Colonic mucosa (tissue), 4 donors: Measurements from ENCODE around the gene EXT2. TPM values are rescaled to one million over a fixed set of nuclear protein-coding genes. Genes with fewer than 3 reads are reported as not detected.

Experiments
- DNase-seq: peaks from one replicate; pipeline ENCODE4 v3.0.0-alpha.2; 2020
- H3K27ac ChIP-seq: fragments of 200-600 bp; one replicate; pipeline ENCODE4 v1.8.0; 2021
- H3K27me3 ChIP-seq: fragments of 200-600 bp; one replicate; pipeline ENCODE4 v1.8.0; 2021
- H3K36me3 ChIP-seq: fragments of 200-600 bp; one replicate; pipeline ENCODE4 v1.8.0; 2021
- H3K4me1 ChIP-seq: fragments of 200-600 bp; one replicate; pipeline ENCODE4 v1.8.0; 2021; ENCODE audit warnings: mild to moderate bottlenecking
- H3K4me3 ChIP-seq: fragments of 200-600 bp; one replicate; pipeline ENCODE4 v1.8.0; 2021
- H3K9ac ChIP-seq, 2 donors: one replicate each; pipeline ENCODE4 v1.7.0; 2013; ENCODE audit warnings: control low read depth in 2 of 2, low read depth in 2 of 2, low read length in 2 of 2
- H3K9me3 ChIP-seq: fragments of 200-600 bp; one replicate; pipeline ENCODE4 v1.8.0; 2021
- CTCF ChIP-seq: fragments of 200-600 bp; IDR thresholded peaks from one replicate; pipeline ENCODE4 v1.8.0; 2022; ENCODE audit warnings: antibody characterized with exemption, mild to moderate bottlenecking
- intact Hi-C: fragments of 100-400 bp; cut with DNase I; formaldehyde crosslinking; loops from one replicate; pipeline ENCODE4 v1.14.1; 2022
- total RNA-seq, 2 donors: library from RNA; stranded (reverse); fragmentation: NEBNext Ultra II Directional in 1 of 2; extraction: Animal tissue kit (Norgen Biotek cat#: 25700) in 1 of 2; gene quantifications; one replicate each; pipeline ENCODE4 v1.2.1, GENCODE V29; 2021
- donor health status: healthy.
- donor health status: DM: no; HTN: no; CAD: no.
- donor health status: DM: no; HTN: no; CAD: no.

Gene EXT2
- total RNA-seq, 2 donors from 2014 or later = 53.2 to 54.7 TPM

- TF ChIP-seq CTCF = no peak
Measured at GRCh38 chr11:44205836-44206235, 110.4 kb downstream of the EXT2 start.

GRCh38 chr11:44207292-44207691 is 111.8 kb downstream of the EXT2 start:
- Histone ChIP-seq H3K4me1 (no peaks in the 10 kb centered on the region), H3K36me3 (no peaks in the 10 kb centered on the region), H3K4me3 (no peak overlapping the region), H3K9me3 (no peaks in the 10 kb centered on the region), H3K27me3 (no peaks in the 10 kb centered on the region), H3K27ac (no peak overlapping the region), H3K9ac (no peak overlapping the region)
- intact Hi-C loops = no loop called here
- DNase-seq = no peak
- no peak for TF ChIP-seq CTCF

More at GRCh38 chr11:44205836-44206235, 110.4 kb downstream of the EXT2 start:
- no peaks in the 10 kb centered on the region for H3K27me3 ChIP-seq
- DNase-seq = no peak
- H3K9ac ChIP-seq = no peak overlapping the region
- no peaks in the 10 kb centered on the region for H3K36me3 ChIP-seq
- H3K4me1 ChIP-seq = no peaks in the 10 kb centered on the region
- H3K27ac ChIP-seq = no peak overlapping the region
- no peaks in the 10 kb centered on the region for H3K9me3 ChIP-seq
- H3K4me3 ChIP-seq = no peak overlapping the region
- intact Hi-C loops = no loop called here

- Histone ChIP-seq H3K27ac (no peak overlapping the region), H3K27me3 (no peaks in the 10 kb centered on the region), H3K4me3 (no peak overlapping the region), H3K9ac (no peak overlapping the region), H3K9me3 (no peaks in the 10 kb centered on the region), H3K36me3 (no peaks in the 10 kb centered on the region), H3K4me1 (no peaks in the 10 kb centered on the region)
- no peak for TF ChIP-seq CTCF
- no peak for DNase-seq
- intact Hi-C loops = no loop called here
Measured at GRCh38 chr11:44208976-44209603, 113.6 kb downstream of the EXT2 start.

- no peak for DNase-seq
- TF ChIP-seq CTCF = no peak
- Histone ChIP-seq H3K27ac (no peak overlapping the region), H3K9me3 (no peaks in the 10 kb centered on the region), H3K4me3 (no peak overlapping the region), H3K4me1 (no peaks in the 10 kb centered on the region), H3K36me3 (no peaks in the 10 kb centered on the region), H3K9ac (no peak overlapping the region), H3K27me3 (no peaks in the 10 kb centered on the region)
- intact Hi-C loops = no loop called here
Measured at GRCh38 chr11:44212128-44212527, 116.7 kb downstream of the EXT2 start.

- Histone ChIP-seq H3K4me1 (no peaks in the 10 kb centered on the region), H3K9ac (no peak overlapping the region), H3K27ac (no peak overlapping the region), H3K9me3 (no peaks in the 10 kb centered on the region), H3K27me3 (no peaks in the 10 kb centered on the region), H3K36me3 (no peaks in the 10 kb centered on the region), H3K4me3 (no peak overlapping the region)
- TF ChIP-seq CTCF = no peak
- intact Hi-C loops = no loop called here
- no peak for DNase-seq
Measured at GRCh38 chr11:44213148-44213547, 117.7 kb downstream of the EXT2 start.
